HG02938 (cell line): ENCODE results near the gene PHYKPL.
"Not testable (repeated sequence)": the region's sequence is repeated elsewhere in the genome, so short reads cannot be mapped to it uniquely, and the experiment has no call there.

ENCODE experiments used
- ATAC-seq: cut with Tn5 transposase; IDR thresholded peaks from one replicate; pipeline ENCODE4 v1.9.1; 2021; ENCODE audit warnings: mild to moderate bottlenecking, moderate library complexity; ENCODE audit not compliant: unreplicated experiment

The PHYKPL gene

DNA sequence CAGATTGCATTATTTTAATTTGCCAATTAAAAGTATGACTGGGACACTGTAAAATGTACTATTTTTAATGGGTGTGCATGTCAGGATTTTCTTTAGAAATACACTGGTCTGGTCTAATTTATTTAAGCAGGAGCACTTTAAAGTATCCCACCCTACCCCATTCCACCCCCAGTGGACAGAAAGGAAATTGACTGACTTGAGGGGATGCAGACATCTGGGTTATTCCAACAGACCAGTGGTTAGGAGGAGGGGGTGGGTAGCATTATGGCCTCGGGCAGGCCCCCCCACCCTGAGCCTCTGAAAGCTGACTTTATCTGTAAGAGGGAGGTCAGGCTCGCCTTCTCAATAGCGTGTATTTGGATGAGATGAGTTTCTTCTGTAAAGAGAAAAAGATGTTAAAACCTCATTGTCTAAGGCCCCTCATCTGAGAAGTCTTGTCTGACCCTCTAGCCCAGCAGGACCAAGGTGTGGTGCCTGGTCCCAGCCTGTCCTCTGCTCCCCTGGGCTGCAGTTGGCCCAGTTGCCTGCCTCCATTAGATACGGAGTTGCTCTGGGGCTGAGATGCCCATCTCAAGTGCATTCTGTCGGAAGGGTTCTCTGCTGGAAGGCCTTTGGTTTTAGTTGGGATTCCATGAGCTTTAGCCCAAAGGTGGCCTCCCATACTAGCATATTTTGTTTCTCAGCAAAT, 23.9 kb downstream of the PHYKPL start:
- no peak for ATAC-seq

DNA sequence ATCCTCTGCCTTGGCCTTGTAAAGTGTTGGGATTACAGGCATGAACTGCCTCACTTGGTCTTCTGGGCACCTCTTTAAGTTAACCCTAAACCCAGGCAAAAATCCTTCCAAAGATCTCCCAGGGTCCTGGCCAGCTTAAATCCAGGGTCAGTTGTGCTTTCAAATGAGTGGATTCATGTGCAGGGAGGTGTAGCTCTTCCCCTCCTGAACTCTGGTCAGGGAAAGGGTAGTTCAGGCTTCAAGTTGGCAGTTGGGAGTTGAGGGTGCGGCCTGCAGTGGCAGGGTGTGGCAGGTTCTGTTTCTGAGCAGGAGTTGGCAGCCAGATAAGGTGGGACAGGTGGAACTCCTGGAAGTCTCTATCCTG, 24.7 kb downstream of the PHYKPL start:
- ATAC-seq = no peak

DNA sequence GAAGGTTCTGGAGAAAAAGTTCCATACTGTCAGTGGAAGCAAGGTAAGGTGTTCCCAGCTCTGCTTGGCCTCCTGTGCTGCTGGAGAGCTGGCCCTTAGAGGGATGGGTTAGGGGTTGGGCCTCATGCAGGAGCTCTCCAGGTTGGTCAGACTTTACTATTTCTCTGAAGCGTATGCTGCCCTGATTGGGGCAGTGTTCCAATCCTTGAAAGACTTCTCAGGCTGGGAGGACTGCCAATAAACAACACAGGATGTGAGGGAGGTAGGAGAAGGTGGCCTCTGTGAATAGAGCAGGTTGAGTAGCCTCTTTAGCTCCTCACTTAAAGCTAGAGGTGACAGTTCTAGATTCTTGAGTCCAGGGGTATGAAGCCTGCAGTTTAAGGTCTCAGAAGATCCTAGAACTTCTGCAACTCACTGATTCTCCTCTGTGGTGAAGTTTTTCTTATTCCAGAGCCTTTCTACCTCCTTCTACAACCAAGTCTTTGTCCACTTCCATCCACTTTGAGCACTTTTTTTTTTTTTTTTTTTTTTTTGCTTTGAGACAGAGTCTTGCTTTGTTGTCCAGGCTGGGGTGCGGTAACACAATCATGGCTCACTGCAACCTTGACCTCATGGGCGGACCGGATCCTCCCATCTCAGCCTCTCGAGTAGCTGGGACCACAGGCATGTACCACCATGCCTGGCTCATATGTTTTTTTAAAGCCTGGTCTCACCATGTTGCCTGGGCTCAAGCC, 25.3 kb downstream of the PHYKPL start:
- ATAC-seq = no peak

DNA sequence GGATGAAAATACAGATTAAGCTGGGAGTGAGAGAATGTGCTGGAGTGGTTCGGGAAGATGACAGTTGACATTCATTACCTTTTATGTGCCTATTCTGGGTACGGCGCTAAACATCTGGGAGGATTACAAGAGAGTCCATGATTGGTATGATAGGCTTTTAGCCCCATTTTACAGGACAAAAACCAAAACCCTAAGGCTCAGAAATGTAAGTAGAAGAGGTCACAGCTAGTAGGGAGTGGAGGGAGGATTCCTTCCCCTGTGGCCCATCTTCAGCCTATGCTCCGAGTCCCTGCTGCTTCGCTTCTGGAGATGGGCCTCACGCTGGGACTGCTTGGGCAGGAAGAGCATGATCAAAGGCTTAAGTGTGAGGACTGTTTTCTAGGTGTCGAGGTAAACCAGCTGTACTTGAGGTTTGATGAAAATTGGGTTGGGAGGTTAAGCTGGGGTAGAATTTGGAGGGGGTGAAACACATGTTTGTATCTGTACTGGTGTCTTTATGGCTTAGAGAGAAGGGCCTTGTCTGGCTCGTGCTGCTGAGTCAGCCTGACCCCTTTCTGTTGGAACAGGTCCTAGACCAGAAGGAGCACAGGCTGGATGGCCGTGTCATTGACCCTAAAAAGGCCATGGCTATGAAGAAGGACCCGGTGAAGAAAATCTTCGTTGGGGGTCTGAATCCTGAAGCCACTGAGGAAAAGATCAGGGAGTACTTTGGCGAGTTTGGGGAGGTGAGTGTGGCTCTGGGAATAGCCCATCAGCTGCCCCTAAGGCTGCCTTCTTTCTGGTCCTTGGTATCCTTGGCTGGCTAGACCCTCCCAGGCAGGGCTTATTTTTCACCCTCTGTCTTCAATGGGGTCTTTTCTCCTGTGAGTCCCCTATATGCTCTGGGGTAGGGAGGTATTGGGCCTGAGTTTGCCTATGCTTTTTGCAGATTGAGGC, 26.2 kb downstream of the PHYKPL start:
- no peak for ATAC-seq

DNA sequence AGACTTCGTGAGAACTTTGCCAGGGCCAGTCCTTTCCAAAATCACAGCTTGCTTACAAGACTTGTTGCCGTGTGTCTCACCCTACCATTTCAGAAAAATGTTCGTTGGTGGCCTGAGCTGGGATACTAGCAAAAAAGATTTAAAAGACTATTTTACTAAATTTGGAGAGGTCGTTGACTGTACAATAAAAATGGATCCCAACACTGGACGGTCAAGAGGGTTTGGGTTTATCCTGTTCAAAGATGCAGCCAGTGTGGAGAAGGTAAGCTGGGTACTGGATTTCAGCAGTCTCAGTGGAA, 26.9 kb downstream of the PHYKPL start:
- no peak for ATAC-seq

DNA sequence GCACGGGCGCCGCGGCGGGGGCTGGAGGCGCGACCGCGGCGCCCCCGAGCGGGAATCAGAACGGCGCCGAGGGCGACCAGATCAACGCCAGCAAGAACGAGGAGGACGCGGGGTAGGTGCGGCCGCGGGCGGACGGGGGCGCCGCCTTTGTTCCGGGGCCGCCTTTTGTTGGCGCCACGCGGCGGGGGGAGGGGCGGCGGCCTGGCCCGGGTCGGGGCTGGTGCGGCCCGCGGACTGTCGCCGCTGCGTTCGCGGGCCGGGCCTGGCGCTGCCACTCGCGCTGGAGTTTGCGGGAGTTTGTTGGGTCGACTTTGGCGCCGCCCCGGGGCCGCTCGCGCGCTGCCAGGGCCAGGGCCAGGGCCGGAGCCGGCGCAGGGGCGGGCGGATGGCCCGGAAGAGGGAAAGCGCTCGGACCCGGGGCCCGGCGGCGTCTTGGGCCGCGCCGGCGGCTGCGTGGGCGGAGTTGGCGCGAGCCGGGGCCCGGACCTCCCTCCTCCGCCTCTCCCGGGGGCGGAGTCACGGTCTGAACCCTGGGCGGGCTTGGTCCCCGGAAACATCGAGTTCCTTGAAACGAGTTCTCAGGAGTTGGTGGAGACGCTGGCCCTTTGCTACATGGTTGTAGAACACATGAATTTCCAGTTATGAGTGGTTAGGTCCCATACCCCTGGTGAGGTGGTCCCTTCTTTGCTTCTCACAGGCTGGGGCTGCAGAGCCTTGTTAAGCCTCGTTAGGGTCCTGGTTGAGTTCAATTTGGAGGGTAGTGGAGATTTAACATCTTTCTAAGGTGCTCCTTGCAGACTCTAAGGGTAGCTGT, 27.5 kb downstream of the PHYKPL start:
- ATAC-seq = peak; percentile 40

DNA sequence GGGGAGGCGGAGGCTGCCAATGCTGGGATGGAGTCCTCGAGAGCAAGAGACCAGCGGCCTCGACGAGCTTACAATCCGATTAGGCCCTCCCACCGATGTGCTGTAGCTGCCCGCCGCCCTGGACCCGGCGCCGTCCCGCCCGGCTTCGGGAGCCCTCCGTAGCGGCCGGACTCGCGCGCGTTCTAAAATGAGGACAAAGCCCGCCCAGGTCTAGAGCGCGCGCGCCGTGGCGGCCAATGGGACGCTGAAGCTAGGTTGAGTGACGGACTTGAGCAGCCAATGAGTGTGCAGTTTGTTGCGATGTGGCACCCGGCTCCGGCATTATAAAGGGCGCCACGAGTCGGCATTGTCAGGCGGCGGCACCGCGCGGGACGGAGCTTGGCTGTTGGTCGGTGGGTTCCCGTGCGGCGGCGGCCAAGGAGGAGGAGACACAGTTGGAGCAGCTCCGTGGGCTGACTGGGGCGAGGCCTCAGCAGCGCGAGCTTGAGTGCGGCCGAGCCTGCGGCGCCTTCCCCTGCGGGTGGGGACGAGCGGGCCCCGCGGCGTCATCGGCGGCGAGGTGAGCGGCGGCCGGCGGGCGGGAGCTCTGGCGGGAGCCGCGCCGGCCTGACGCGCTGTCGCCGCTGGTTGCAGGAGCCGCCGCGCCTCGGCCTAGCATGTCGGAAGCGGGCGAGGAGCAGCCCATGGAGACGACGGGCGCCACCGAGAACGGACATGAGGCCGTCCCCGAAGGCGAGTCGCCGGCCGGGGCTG, 28.2 kb downstream of the PHYKPL start, which contains the start of gene HNRNPAB:
TSS of gene HNRNPAB (plus strand) at position 352 of the 753 bp plus-strand sequence. CDS start at position 657, 305 bp downstream.
- peak; percentile 84 for ATAC-seq

DNA sequence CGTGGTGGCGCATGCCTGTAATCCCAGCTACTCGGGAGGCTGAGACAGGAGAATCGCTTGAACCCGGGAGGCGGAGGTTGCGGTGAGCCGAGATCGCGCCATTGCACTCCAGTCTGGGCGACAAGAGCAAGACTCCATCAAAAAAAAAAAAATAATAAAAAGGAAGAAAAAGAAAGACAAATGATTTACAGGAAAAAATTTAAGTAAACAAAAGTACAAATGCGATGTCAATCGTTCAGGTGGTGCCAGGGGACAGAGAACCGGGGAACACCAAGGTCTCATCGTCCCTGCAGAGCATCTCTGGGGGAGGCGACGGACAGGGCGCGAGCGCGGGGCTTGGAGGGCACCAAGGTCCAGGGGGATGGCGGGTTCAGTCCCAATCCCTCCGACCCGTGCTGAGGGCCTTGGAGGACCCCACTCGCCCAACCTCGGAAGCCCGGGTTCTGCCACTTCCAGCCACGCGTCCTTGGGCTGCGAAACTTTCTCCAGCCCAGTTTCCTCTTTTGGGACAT, 28.9 kb downstream of the PHYKPL start:
- no peak for ATAC-seq

DNA sequence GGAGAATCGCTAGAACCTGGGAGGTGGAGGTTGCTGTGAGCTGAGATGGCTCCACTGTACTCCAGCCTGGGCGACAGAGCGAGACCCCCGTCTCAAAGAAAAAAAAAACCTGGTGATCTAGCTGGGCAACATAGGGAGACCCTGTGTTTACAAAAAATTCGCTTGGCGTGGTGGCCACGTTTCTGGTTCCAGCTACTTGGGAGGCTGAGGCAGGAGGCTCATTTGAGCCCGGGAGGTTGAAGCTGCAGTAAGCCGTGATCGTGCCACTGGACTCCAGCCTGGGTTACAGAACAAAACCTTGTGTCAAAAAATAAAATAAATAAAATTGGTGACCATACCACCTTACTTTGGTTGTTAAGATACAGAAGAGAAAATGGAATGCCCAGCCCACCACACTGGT, 30.1 kb downstream of the PHYKPL start:
- no peak for ATAC-seq

DNA sequence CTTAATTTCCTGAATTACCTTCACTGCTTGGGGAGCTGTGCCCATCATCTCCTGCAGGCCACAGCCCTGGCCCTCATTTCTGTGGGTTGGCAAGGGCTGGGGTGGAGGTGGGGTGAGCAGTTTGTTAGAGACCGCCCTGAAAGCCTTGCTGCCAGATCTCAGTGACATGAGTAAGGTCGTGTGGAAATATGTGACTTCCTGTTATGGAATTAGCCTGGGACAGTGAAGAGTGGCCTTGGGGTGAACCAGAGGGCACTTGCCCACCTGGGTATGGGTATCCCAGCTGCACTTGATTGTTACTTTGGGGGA, 30.7 kb downstream of the PHYKPL start:
- no peak for ATAC-seq

DNA sequence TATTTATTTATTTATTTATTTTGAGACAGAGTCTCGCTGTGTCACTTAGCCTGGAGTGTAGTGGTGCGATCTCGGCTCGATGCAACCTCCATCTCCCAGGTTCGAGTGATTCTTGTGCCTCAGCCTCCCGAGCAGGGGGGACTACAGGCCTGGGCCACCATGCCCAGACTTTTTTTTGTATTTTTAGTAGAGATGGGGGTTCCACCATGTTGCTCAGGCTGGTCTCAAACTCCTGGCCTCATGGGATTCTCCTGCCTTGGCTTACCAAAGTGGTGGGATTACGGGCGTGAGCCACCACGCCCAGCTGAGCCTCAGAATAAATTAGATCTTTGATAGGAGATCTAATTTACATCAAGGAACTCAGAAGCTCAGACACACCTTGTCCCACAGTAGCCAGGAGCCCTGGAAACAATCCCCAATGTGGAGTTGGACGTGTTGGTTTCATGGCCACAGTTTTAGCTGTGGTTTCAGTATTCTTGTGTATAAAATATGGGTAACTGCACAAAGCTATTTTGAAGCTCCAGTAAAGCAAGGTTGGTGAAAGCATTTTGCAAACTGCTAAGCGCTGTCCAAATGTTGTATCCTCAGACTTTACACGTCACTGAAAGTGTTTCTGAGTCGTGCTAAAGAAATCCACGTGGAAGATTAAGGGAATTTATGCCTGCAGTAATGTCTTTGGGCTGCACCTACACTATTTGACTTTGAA, 31.2 kb downstream of the PHYKPL start:
- no peak for ATAC-seq

DNA sequence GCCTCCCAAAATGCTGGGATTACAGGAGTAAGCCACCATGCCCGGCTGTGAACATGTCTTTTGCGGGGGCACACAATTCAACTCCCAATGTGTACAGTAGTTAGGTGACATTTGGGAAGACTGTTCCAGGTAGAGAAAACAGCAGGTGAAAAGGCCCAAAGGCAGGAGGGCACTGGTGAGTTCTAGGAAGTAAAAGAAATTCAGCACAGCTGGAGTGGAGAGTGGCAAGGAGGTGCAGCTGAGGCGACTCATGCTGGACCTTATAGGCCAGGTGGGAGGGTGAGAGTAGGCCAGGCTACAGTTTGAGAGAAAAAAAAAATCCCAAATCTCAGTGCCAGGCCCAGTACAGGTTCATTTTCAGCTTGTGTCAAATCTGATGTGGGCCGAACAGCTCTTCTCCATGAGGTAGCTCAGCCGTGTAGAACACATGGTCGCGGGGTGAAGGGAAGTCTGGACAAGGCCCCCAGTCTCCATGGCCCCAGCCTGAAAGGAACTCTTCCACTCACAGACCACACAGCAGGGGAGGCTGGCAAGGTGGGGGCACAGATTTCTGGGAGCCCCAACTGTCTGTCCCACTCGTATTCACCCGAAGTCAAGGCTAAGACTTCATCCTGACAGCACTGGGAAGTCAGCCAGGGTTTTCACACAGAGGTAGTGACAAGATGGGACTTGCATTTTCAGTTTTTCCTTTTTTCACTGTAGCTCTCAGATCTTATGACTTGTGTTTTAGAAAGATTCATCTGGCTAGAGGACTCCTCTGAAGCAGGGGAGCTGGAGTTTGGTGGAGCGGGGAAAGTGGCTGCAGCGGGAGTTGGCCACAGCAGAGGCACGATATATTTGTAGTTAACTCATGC, 32.8 kb downstream of the PHYKPL start:
- ATAC-seq = no peak

DNA sequence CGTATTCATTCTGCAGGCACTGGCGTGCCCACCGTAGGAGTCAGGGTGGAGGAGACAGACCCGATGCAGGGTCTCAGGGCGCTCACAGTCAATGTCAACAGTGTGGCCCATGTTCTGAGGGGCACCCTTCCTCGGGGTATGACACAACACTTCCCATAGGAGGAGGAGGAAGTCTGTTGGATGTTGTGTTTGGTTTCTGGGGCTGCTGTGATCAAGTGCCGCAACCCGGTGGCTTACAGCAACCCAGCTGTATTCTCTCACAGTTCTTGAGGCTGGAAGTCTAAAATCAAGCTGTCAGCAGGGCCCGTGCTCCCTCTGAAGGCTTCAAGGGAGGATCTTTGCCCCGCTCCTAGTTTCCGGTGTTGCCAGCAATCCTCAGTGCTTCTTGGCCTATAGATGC, 33.9 kb downstream of the PHYKPL start:
- ATAC-seq = no peak

DNA sequence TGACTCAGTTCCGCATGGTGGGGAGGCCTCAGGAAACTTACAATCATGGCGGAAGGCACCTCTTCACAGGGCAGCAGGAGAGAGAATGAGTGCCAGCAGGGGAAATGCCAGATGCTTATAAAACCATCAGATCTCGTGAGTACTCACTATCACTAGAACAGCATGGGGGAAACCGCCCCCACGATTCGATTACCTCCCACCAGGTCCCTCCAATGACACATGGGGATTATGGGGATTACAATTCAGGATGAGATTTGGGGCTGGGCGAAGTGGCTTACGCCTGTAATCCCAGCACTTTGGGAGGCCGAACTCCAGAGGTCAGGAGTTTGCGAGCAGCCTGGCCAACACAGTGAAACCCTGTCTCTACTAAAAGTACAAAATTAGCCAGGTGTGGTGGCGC, 34.5 kb downstream of the PHYKPL start:
- not testable (repeated sequence) for ATAC-seq

DNA sequence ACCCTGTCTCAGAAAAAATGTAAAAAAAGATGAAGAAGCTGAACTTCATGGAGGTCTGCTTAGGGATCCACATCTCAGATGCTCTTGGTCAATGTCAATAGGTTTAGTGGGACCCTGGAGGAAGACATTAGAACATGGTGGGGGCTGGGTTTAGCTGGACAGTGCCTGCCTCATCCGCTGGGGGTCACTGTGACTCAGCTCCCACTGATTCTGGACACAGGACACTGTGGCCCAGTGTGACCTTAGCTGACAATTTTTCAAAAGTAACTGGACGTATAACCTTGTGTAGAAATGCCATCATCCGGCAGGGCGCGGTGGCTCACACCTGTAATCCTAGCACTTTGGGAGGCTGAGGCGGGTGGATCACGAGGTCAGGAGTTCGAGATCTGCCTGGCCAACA, 35.6 kb downstream of the PHYKPL start:
- ATAC-seq = no peak

DNA sequence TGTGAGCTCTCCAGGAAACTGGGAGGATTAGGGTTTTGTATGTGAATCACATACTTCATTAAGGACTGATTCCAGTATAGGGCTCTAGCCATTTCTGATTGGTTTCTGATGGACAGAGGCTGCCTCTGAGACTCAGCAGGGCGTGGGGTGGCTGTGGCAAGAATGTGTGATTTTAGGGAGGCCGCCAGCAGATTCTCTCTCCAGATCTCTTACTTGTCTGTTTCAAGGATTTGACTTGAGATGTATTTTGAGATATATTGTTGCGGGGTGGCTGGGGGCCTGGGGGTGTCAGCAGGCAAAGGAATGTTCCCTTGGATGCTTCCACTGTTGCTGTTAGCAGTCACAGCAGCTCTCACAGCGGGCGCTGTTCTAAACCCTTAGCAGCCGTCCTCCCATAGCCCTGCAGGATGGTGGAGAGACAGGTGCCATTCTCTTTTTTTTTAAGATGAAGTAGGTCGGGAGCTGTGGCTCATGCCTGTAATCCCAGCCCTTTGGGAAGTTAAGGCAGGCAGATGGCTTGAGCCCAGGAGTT, 36.3 kb downstream of the PHYKPL start:
- no peak for ATAC-seq

DNA sequence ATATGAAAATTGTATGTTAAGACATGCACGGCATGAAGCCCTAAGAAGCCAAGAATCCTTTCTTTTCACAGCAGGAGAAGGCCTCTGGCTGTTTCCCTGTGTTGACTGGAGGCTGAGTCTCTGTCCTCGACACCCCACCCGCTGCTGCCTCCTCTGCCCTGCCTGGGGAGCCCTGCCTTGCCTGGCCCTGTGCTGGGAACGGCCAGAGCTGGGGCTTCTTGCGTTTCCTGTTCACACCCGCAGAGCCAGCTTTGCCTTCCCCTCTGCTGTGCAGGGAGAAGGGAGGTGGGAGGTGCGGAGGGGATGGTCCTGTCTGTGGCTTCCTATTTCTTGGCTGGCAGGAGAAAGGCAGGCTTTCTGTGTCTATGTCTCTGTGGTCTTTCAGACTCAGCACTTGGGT, 38.6 kb downstream of the PHYKPL start:
- ATAC-seq = no peak

DNA sequence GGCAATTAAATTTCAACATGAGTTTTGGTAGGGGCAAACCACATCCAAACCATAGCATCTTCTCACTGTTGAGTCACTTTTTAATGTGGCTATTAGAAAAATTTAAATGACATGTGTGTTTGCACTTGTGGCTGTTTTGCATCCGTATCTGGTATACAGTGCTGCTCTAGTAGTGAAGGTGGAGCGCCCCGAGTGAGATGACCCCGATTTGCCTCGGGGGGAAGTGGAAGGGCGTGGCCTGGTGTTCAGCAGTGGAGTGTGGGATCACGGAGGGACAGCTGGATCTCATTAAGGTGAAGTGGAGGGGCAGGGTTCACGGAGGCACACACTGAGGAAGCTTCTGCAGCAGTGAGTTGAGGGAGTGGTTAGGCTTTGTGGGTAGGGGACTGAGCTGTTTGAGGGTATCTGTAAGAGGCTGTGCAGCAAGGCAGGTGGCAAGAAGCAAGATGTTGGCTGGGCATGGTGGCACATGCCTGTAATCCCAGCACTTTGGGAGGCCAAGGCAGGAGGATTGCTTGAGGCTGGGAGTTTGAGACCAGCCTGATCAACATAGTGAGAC, 39.3 kb downstream of the PHYKPL start:
- no peak for ATAC-seq
